ENCODE results near the gene PHIP.

GRCh38 chr6:78917788-78918187 lies 160.3 kb downstream of the PHIP start:
- TF ChIP-seq, protein P1, sequence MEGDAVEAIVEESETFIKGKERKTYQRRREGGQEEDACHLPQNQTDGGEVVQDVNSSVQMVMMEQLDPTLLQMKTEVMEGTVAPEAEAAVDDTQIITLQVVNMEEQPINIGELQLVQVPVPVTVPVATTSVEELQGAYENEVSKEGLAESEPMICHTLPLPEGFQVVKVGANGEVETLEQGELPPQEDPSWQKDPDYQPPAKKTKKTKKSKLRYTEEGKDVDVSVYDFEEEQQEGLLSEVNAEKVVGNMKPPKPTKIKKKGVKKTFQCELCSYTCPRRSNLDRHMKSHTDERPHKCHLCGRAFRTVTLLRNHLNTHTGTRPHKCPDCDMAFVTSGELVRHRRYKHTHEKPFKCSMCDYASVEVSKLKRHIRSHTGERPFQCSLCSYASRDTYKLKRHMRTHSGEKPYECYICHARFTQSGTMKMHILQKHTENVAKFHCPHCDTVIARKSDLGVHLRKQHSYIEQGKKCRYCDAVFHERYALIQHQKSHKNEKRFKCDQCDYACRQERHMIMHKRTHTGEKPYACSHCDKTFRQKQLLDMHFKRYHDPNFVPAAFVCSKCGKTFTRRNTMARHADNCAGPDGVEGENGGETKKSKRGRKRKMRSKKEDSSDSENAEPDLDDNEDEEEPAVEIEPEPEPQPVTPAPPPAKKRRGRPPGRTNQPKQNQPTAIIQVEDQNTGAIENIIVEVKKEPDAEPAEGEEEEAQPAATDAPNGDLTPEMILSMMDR (IDR thresholded peaks at IDR 0.05; ENCODE audit: low read depth, low read length), result no peak
- TF ChIP-seq POLR2A (IDR thresholded peaks at IDR 0.05; ENCODE audit: extremely low read depth, insufficient read length), result no peak
